H1 (cell line): ENCODE measurements around the gene PPP1R7. TPM values are rescaled to one million over a fixed set of nuclear protein-coding genes. Genes with fewer than 3 reads are reported as not detected.

Source experiments
- CHD7 ChIP-seq: fragments of 300-600 bp; sonication (generic); IDR thresholded peaks from 2 replicates; pipeline ENCODE4 v1.7.1; 2012; ENCODE audit warnings: low read length, moderate library complexity, mild to moderate bottlenecking, inconsistent platforms; ENCODE audit not compliant: insufficient replicate concordance
- SIRT6 ChIP-seq: IDR thresholded peaks from one replicate; pipeline ENCODE4 v1.7.1; 2012; ENCODE audit warnings: low read length, inconsistent platforms
- ZNF274 ChIP-seq: IDR thresholded peaks from 2 replicates; pipeline ENCODE4 v1.7.0; 2012; ENCODE audit warnings: low read length, borderline replicate concordance; ENCODE audit errors: extremely low read depth
- polyA plus RNA-seq, 7 experiments: library from polyadenylated mRNA; depleted of rRNA in 3 of 7; stranded (reverse) in 5 of 7; unstranded in 2 of 7; fragments of >200 nt in 5 of 7; fragments of 200-250 nt in 2 of 7; gene quantifications; 1 replicate in 5 of 7; 2 replicates in 1 of 7; 4 replicates in 1 of 7; pipeline versions ENCODE4 v1.2.1 to v1.2.3, GENCODE V29; 2011 to 2013; ENCODE audit warnings: missing spikeins in 2 of 7, mixed read lengths in 2 of 7
- total RNA-seq: library from RNA; stranded (reverse); fragmentation: NEBNext Ultra II Directional; extraction: Animal tissue kit (Norgen Biotek cat#: 25700); gene quantifications from 2 replicates; pipeline ENCODE4 v1.2.1, GENCODE V29; 2021
- TF ChIP-seq, protein P1 (sequence below): IDR thresholded peaks from 2 replicates; pipeline ENCODE4 v1.6.1; 2011; ENCODE audit warnings: low read length, improper control_type of control experiment

Gene PPP1R7
- total and polyA plus RNA-seq, 2 of the 8 experiments (the other 6 are each of a cell fraction or from before 2014, with no cell fraction given): 22.2 to 64.0 TPM

GRCh38 chr2:241136661-241137260 lies 13.5 kb upstream of the PPP1R7 start (continued):
- TF ChIP-seq CHD7 (no peak), SIRT6 (no peak), ZNF274 (no peak)
- TF ChIP-seq, protein P1, sequence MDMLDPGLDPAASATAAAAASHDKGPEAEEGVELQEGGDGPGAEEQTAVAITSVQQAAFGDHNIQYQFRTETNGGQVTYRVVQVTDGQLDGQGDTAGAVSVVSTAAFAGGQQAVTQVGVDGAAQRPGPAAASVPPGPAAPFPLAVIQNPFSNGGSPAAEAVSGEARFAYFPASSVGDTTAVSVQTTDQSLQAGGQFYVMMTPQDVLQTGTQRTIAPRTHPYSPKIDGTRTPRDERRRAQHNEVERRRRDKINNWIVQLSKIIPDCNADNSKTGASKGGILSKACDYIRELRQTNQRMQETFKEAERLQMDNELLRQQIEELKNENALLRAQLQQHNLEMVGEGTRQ: no peak
